HUES6 (cell line): Measurements from ENCODE around the gene SUMO3.

Experiments used
- H3K27ac ChIP-seq: 2 replicates; pipeline ENCODE4 v1.7.0; 2013; ENCODE audit warnings: low read depth, mild to moderate bottlenecking, low read length, inconsistent platforms
- H3K27me3 ChIP-seq: 2 replicates; pipeline ENCODE4 v1.6.1; 2013; ENCODE audit warnings: low read length; ENCODE audit not compliant: control insufficient read depth, insufficient read depth
- H3K36me3 ChIP-seq: 2 replicates; pipeline ENCODE4 v1.6.1; 2013; ENCODE audit warnings: low read length; ENCODE audit not compliant: control insufficient read depth, insufficient read depth
- H3K4me1 ChIP-seq: 2 replicates; pipeline ENCODE4 v1.6.1; 2013; ENCODE audit warnings: low read length; ENCODE audit not compliant: control insufficient read depth, insufficient read depth
- H3K4me3 ChIP-seq: 2 replicates; pipeline ENCODE4 v1.5.1; 2013; ENCODE audit warnings: low read depth, low read length
- H3K9ac ChIP-seq: one replicate; pipeline ENCODE4 v1.6.1; 2013; ENCODE audit warnings: mild to moderate bottlenecking, low read length
- H3K9me3 ChIP-seq: 2 replicates; pipeline ENCODE4 v1.6.1; 2013; ENCODE audit warnings: low read depth, low read length; ENCODE audit not compliant: control insufficient read depth, insufficient read depth

The SUMO3 gene

DNA sequence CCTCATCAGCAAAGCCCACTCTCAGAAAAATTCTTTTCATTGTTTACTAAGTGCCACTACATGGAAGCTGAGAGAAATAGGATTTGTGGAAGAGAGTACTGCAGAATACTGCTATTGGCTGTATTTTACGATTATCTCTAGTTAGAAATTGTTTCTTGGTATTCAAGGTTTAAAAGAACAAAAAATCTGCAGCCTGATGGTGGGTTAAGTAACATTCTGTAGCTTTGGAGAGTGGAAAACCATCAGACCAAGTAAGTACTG, 28.3 kb upstream of the SUMO3 start:
- Histone ChIP-seq H3K36me3 (peaks cover 26% of the 10 kb centered on the region), H3K4me1 (peaks cover 18% of the 10 kb centered on the region), H3K4me3 (peak overlapping the region; percentile 46), H3K27ac (no peak overlapping the region), H3K9ac (no peak overlapping the region), H3K27me3 (no peaks in the 10 kb centered on the region), H3K9me3 (no peaks in the 10 kb centered on the region)

DNA sequence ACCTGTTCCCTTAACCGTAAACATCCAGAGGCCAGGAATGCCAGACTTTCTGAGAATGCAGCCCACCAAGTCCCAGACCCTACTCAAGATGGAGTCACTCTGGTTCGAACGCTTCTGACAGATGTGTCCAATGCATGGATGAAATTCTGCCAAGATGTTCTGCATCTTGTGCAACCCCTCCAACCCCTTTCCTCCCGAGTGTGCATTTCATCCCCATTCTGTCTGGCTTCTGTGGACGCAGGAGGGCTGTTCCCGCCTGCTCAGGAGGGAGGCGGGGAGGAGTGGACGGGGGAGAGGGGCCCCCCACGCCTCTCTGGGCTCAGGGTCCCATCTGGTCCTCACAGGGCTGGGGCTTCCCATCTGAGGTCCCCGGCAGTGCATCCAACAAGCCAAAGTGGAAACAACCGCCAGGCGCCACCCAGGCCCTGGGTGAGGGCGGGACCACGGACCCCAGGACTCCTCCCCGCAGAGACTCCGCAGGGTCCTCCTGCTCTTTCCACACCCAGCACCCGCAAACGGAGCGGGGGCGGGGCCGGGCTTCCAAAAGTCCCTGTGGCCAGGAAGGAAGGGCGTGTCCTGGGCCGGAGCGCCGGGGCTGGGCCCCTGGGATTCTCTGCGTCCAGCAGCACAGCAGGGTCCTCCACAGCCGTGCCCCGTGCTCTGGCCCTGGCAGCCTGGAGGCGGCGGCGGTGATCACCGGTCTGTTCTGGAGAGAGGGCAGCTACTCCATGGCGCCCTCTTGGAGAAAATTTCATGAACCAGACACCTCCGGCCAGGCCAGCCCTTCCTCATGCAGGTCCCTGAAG, 27.8 kb upstream of the SUMO3 start:
- peak overlapping the region; percentile 46 for H3K4me3 ChIP-seq
- H3K36me3 ChIP-seq = peaks cover 21% of the 10 kb centered on the region

GRCh38 chr21:44844256-44844655, 26.4 kb upstream of the SUMO3 start:
- H3K9me3 ChIP-seq = no peaks in the 10 kb centered on the region
- no peak overlapping the region for H3K4me3 ChIP-seq

More for the DNA sequence above, 27.8 kb upstream of the SUMO3 start:
- Histone ChIP-seq H3K27ac (no peak overlapping the region), H3K4me1 (peaks cover 18% of the 10 kb centered on the region), H3K9ac (no peak overlapping the region), H3K27me3 (no peaks in the 10 kb centered on the region), H3K9me3 (no peaks in the 10 kb centered on the region)

GRCh38 chr21:44842721-44843445, 25.0 kb upstream of the SUMO3 start:
- peaks cover 23% of the 10 kb centered on the region for H3K4me1 ChIP-seq
- no peak overlapping the region for H3K9ac ChIP-seq
- H3K36me3 ChIP-seq = no peaks in the 10 kb centered on the region
- H3K27me3 ChIP-seq = no peaks in the 10 kb centered on the region
- H3K4me3 ChIP-seq = no peak overlapping the region
- H3K9me3 ChIP-seq = no peaks in the 10 kb centered on the region
- H3K27ac ChIP-seq = no peak overlapping the region

More at GRCh38 chr21:44844256-44844655, 26.4 kb upstream of the SUMO3 start:
- Histone ChIP-seq H3K4me1 (peaks cover 18% of the 10 kb centered on the region), H3K36me3 (peaks cover 7% of the 10 kb centered on the region), H3K27ac (no peak overlapping the region), H3K27me3 (no peaks in the 10 kb centered on the region), H3K9ac (no peak overlapping the region)

DNA sequence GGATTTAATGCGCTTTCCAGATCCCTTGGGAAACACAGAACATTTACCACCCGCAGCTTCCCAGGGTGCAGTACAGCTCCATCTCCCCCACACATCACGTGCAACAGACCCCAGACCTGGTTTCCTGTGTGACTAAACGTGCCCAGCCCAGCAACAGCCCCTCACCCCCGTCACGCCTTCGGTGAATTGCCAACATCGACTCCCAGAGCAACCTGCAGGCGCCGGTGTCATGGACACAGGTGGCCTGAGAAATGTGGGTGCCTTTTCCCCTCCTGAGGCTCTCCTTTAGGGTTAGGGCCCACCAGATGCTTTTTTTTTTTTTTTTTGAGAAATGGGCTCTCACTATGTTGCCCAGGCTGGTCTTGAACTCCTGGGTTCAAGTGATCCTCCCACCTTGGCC, 24.2 kb upstream of the SUMO3 start:
- no peaks in the 10 kb centered on the region for H3K9me3 ChIP-seq
- peaks cover 23% of the 10 kb centered on the region for H3K4me1 ChIP-seq

DNA sequence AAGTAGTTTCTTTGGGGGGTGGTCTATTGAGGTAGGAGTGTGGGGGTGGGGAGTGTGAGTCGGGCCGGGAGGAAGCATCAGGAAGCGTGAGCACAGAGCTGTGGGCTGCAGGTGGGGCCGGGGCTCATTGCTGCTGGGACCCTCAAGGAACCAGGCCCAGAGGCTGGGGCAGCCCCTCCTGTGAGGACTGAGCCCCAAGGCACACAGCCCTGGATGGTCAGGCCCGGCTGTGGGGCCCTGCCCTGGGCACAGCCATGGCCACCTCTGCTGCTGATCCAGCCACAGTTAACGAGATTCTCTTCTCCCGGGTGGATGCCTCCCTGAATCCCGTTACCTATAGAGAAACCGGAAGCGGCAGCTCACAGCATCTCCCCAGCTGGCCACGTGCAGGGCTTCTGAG, 22.9 kb upstream of the SUMO3 start:
- H3K9ac ChIP-seq = no peak overlapping the region
- H3K27me3 ChIP-seq = no peaks in the 10 kb centered on the region
- H3K4me3 ChIP-seq = no peak overlapping the region
- H3K9me3 ChIP-seq = no peaks in the 10 kb centered on the region
- no peaks in the 10 kb centered on the region for H3K36me3 ChIP-seq
- H3K27ac ChIP-seq = no peak overlapping the region
- peaks cover 20% of the 10 kb centered on the region; the same call in 1 of the 2 replicates for H3K4me1 ChIP-seq

More for the DNA sequence above, 24.2 kb upstream of the SUMO3 start:
- Histone ChIP-seq H3K9ac (no peak overlapping the region), H3K27me3 (no peaks in the 10 kb centered on the region), H3K27ac (no peak overlapping the region), H3K36me3 (no peaks in the 10 kb centered on the region), H3K4me3 (no peak overlapping the region)

- Histone ChIP-seq H3K9me3 (no peaks in the 10 kb centered on the region), H3K36me3 (no peaks in the 10 kb centered on the region), H3K4me1 (peaks cover 11% of the 10 kb centered on the region; the same call in 1 of the 2 replicates), H3K27me3 (no peaks in the 10 kb centered on the region), H3K9ac (no peak overlapping the region), H3K27ac (no peak overlapping the region), H3K4me3 (no peak overlapping the region)
Observed at GRCh38 chr21:44838951-44839350, 21.1 kb upstream of the SUMO3 start.

GRCh38 chr21:44838039-44838895, 20.4 kb upstream of the SUMO3 start:
- H3K4me1 ChIP-seq = peaks cover 11% of the 10 kb centered on the region; the same call in 1 of the 2 replicates
- no peaks in the 10 kb centered on the region for H3K27me3 ChIP-seq
- H3K4me3 ChIP-seq = no peak overlapping the region
- no peaks in the 10 kb centered on the region for H3K9me3 ChIP-seq
- no peaks in the 10 kb centered on the region for H3K36me3 ChIP-seq
- no peak overlapping the region for H3K9ac ChIP-seq
- no peak overlapping the region for H3K27ac ChIP-seq

GRCh38 chr21:44837537-44837936, 19.7 kb upstream of the SUMO3 start:
- no peak overlapping the region for H3K4me3 ChIP-seq
- H3K4me1 ChIP-seq = peaks cover 11% of the 10 kb centered on the region; the same call in 1 of the 2 replicates
- no peak overlapping the region for H3K27ac ChIP-seq
- no peaks in the 10 kb centered on the region for H3K36me3 ChIP-seq
- H3K27me3 ChIP-seq = no peaks in the 10 kb centered on the region
- H3K9ac ChIP-seq = no peak overlapping the region
- H3K9me3 ChIP-seq = no peaks in the 10 kb centered on the region

GRCh38 chr21:44836666-44837471, 19.0 kb upstream of the SUMO3 start:
- no peak overlapping the region for H3K9ac ChIP-seq
- no peaks in the 10 kb centered on the region for H3K9me3 ChIP-seq
- no peaks in the 10 kb centered on the region for H3K27me3 ChIP-seq

More at GRCh38 chr21:44836666-44837471, 19.0 kb upstream of the SUMO3 start:
- Histone ChIP-seq H3K27ac (no peak overlapping the region), H3K36me3 (no peaks in the 10 kb centered on the region), H3K4me1 (peaks cover 11% of the 10 kb centered on the region; the same call in 1 of the 2 replicates), H3K4me3 (no peak overlapping the region)
